Glutamatergic neuron (in vitro differentiated cells): ENCODE data around the gene ROBO1. TPM values are rescaled to one million over a fixed set of nuclear protein-coding genes. Genes with fewer than 3 reads are reported as not detected.

Source experiments
- DNase-seq: peaks from one replicate; pipeline ENCODE4 v3.0.0; 2022
- H3K27ac Mint-ChIP-seq: one replicate; pipeline ENCODE4 v1.8.0; 2020; ENCODE audit warnings: mild to moderate bottlenecking, mixed read lengths, inconsistent platforms; ENCODE audit not compliant: unreplicated experiment
- H3K27me3 Mint-ChIP-seq: one replicate; pipeline ENCODE4 v1.8.0; 2020; ENCODE audit warnings: mild to moderate bottlenecking, moderate library complexity, mixed read lengths, inconsistent platforms; ENCODE audit not compliant: unreplicated experiment
- H3K36me3 Mint-ChIP-seq: one replicate; pipeline ENCODE4 v1.8.0; 2020; ENCODE audit warnings: mild to moderate bottlenecking, mixed read lengths, inconsistent platforms; ENCODE audit not compliant: unreplicated experiment
- H3K4me1 Mint-ChIP-seq: one replicate; pipeline ENCODE4 v1.8.0; 2020; ENCODE audit warnings: mild to moderate bottlenecking, low read depth, mixed read lengths, inconsistent platforms; ENCODE audit not compliant: unreplicated experiment
- H3K4me3 Mint-ChIP-seq: one replicate; pipeline ENCODE4 v1.8.0; 2020; ENCODE audit warnings: mild to moderate bottlenecking, mixed read lengths, inconsistent platforms; ENCODE audit not compliant: unreplicated experiment
- H3K9me3 Mint-ChIP-seq: one replicate; pipeline ENCODE4 v1.8.0; 2020; ENCODE audit warnings: mild to moderate bottlenecking, moderate library complexity, mixed read lengths, inconsistent platforms; ENCODE audit not compliant: unreplicated experiment
- CTCF ChIP-seq: fragments of 200-600 bp; sonication (generic); IDR thresholded peaks from one replicate; pipeline ENCODE4 v1.5.0; 2021; ENCODE audit not compliant: partially characterized antibody, unreplicated experiment
- long read RNA-seq: library from polyadenylated mRNA; unstranded; transcript quantifications from one replicate; pipeline ENCODE4 v2.0.0, GENCODE V29; 2020; ENCODE audit not compliant: unreplicated experiment
- total RNA-seq: library from RNA; stranded (reverse); fragmentation: NEBNext Ultra II Directional; extraction: Animal tissue kit (Norgen Biotek cat#: 25700); gene quantifications from one replicate; pipeline ENCODE4 v1.2.1, GENCODE V29; 2021; ENCODE audit not compliant: unreplicated experiment

Gene ROBO1
- total RNA-seq = 505 TPM
- long read RNA-seq, partial matches to known transcripts = 7 of 12 reads
- long read RNA-seq, other reads (novel, unspliced or antisense) = 5 of 12 reads

- H3K4me1 Mint-ChIP-seq = peaks cover 7% of the 10 kb centered on the region
- peak; percentile 41 for DNase-seq
- no peaks in the 10 kb centered on the region for H3K36me3 Mint-ChIP-seq
- TF ChIP-seq CTCF = no peak
- H3K4me3 Mint-ChIP-seq = no peak within 1 kb of the TSS
- H3K27me3 Mint-ChIP-seq = peaks cover 2% of the 10 kb centered on the region
- H3K27ac Mint-ChIP-seq = no peak within 1 kb of the TSS
- no peaks in the 10 kb centered on the region for H3K9me3 Mint-ChIP-seq
Observed at GRCh38 chr3:79767905-79768267, at the start of gene ROBO1. Gene ROBO1 (minus strand): TSS chr3:79767998.

- Mint-ChIP-seq H3K4me3 (no peak overlapping the region), H3K9me3 (peaks cover 2% of the 10 kb centered on the region), H3K27me3 (no peaks in the 10 kb centered on the region), H3K27ac (no peak overlapping the region), H3K4me1 (no peaks in the 10 kb centered on the region), H3K36me3 (peaks cover 16% of the 10 kb centered on the region)
- DNase-seq = no peak
- TF ChIP-seq CTCF = no peak
Observed at GRCh38 chr3:79817224-79817623, 49.4 kb upstream of the ROBO1 start.

DNA sequence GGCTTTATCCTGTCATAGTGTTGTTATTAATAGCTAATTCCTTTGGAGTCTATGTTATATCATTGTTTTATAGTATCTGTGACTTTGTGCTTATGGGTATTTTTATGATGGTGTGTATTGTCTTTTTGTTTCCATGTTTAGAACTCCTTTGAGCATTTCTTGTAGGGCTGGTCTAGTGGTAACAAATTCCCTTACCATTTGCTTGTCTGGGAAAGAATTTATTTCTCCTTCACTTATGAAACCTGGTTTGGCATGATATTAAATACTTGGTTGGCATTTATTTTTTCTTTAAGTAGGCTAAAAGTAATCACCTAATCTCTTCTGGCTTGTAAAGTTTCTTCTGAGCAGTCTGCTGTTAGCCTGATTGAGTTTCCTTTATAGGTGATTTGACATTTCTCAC lies 47.7 kb upstream of the ROBO1 start:
- Mint-ChIP-seq H3K36me3 (peaks cover 16% of the 10 kb centered on the region), H3K4me3 (no peak overlapping the region), H3K27me3 (no peaks in the 10 kb centered on the region), H3K27ac (no peak overlapping the region), H3K4me1 (no peaks in the 10 kb centered on the region), H3K9me3 (peaks cover 2% of the 10 kb centered on the region)
- TF ChIP-seq CTCF = no peak
- no peak for DNase-seq

- Mint-ChIP-seq H3K4me1 (no peaks in the 10 kb centered on the region), H3K27ac (no peak overlapping the region), H3K36me3 (peaks cover 7% of the 10 kb centered on the region), H3K9me3 (peaks cover 2% of the 10 kb centered on the region), H3K27me3 (no peaks in the 10 kb centered on the region), H3K4me3 (no peak overlapping the region)
- TF ChIP-seq CTCF = no peak
- no peak for DNase-seq
Observed at GRCh38 chr3:79810581-79810980, 42.8 kb upstream of the ROBO1 start.

- Mint-ChIP-seq H3K4me1 (no peaks in the 10 kb centered on the region), H3K36me3 (peaks cover 2% of the 10 kb centered on the region), H3K27ac (peak overlapping the region; percentile 52), H3K4me3 (no peak overlapping the region), H3K9me3 (peaks cover under 1% of the 10 kb centered on the region), H3K27me3 (no peaks in the 10 kb centered on the region)
- DNase-seq = no peak
- TF ChIP-seq CTCF = no peak
Observed at GRCh38 chr3:79810092-79810491, 42.3 kb upstream of the ROBO1 start.
